Adipose tissue (tissue), 3 donors: Measurements from ENCODE around the gene WDFY1. TPM values are rescaled to one million over a fixed set of nuclear protein-coding genes. Genes with fewer than 3 reads are reported as not detected.

Source experiments
- H3K27ac ChIP-seq: one replicate; pipeline ENCODE4 v1.5.1; 2013; ENCODE audit warnings: low read depth, low read length
- WGBS, 3 donors: extraction: QIAGEN DNeasy Blood & Tissue Kit; methylation state at CpG; one replicate each; pipeline ENCODE4 v1.1.7; 2013; 5-methylcytosine and 5-hydroxymethylcytosine counted together
- polyA plus RNA-seq, 3 donors: library from polyadenylated mRNA; stranded (reverse); fragments of 200-250 nt; gene quantifications; one replicate each; pipeline ENCODE4 v1.2.3, GENCODE V29; 2013
- donor health status: healthy with polysubstance abuse.
- donor health status: Bipolar disorder and iron deficiency.
- donor health status: healthy.

Gene WDFY1
- polyA plus RNA-seq, 3 donors: 10.4 to 19.1 (median 15.7) TPM

GRCh38 chr2:223936862-223937326 is 8.2 kb downstream of the WDFY1 start:
- 64 to 70% (median 66%) methylated on average over 5 of the region's 5 CpGs for WGBS, 3 donors
- H3K27ac ChIP-seq: no peak overlapping the region

GRCh38 chr2:223935459-223936125 is 9.5 kb downstream of the WDFY1 start:
- no peak overlapping the region for H3K27ac ChIP-seq

- no peak overlapping the region for H3K27ac ChIP-seq
- 59 to 78% (median 69%) methylated on average over 6 of the region's 6 CpGs for WGBS, 3 donors
These were observed 10.3 kb downstream of the WDFY1 start for GRCh38 chr2:223934870-223935269.

- 31 to 44% (median 40%) methylated on average over 6 of the region's 6 CpGs for WGBS, 3 donors
- H3K27ac ChIP-seq: no peak overlapping the region
These were observed 12.0 kb downstream of the WDFY1 start for GRCh38 chr2:223932816-223933800.

GRCh38 chr2:223930103-223930976 is 14.8 kb downstream of the WDFY1 start:
- no peak overlapping the region for H3K27ac ChIP-seq
- WGBS, 3 donors: 72 to 79% (median 73%) methylated on average over 23 of the region's 23 CpGs

- no peak overlapping the region for H3K27ac ChIP-seq
- 41 to 50% (median 43%) methylated on average over 4 of the region's 4 CpGs for WGBS, 3 donors
These were observed 15.5 kb downstream of the WDFY1 start for GRCh38 chr2:223929571-223930102.

- H3K27ac ChIP-seq: no peak overlapping the region
- WGBS, 3 donors: 87 to 89% (median 88%) methylated on average over 7 of the region's 7 CpGs
These were observed 16.8 kb downstream of the WDFY1 start for GRCh38 chr2:223928113-223929006.

GRCh38 chr2:223925106-223925505 is 20.0 kb downstream of the WDFY1 start:
- WGBS, 3 donors: 96 to 98% (median 97%) methylated on average over 3 of the region's 3 CpGs
- H3K27ac ChIP-seq: no peak overlapping the region

GRCh38 chr2:223923976-223924375 is 21.2 kb downstream of the WDFY1 start:
- H3K27ac ChIP-seq: no peak overlapping the region
- WGBS, 3 donors: 67 to 84% (median 81%) methylated on average over 2 of the region's 2 CpGs

GRCh38 chr2:223922308-223922707 is 22.8 kb downstream of the WDFY1 start:
- 50 to 86% (median 79%) methylated on average over 3 of the region's 3 CpGs for WGBS, 3 donors
- no peak overlapping the region for H3K27ac ChIP-seq

- H3K27ac ChIP-seq: no peak overlapping the region
These were observed 23.9 kb downstream of the WDFY1 start for GRCh38 chr2:223921204-223921603.

GRCh38 chr2:223920109-223920508 is 25.0 kb downstream of the WDFY1 start:
- 92 to 94% (median 93%) methylated on average over 4 of the region's 4 CpGs for WGBS, 3 donors
- H3K27ac ChIP-seq: no peak overlapping the region

- WGBS, 3 donors: 41 to 84% (median 54%) methylated on average over 11 of the region's 11 CpGs
- no peak overlapping the region for H3K27ac ChIP-seq
These were observed 26.4 kb downstream of the WDFY1 start for GRCh38 chr2:223918671-223919134.

GRCh38 chr2:223916181-223916920 is 28.8 kb downstream of the WDFY1 start:
- H3K27ac ChIP-seq: no peak overlapping the region
- WGBS, 3 donors: 87 to 94% (median 87%) methylated on average over 8 of the region's 8 CpGs

- H3K27ac ChIP-seq: no peak overlapping the region
- 66 to 93% (median 86%) methylated on average over 3 of the region's 3 CpGs for WGBS, 3 donors
These were observed 30.1 kb downstream of the WDFY1 start for GRCh38 chr2:223915071-223915470.

- no peak overlapping the region for H3K27ac ChIP-seq
These were observed 30.8 kb downstream of the WDFY1 start for GRCh38 chr2:223914324-223914723.
